ENCODE measurements around the gene PPIE.

PPIE gene

GRCh38 chr1:39720094-39720999, 18.3 kb upstream of the PPIE start:
- DNase-seq (ENCODE audit: low read depth): peak; percentile 34

- DNase-seq (ENCODE audit: low read depth): no peak
Measured at GRCh38 chr1:39721664-39722063, 17.0 kb upstream of the PPIE start.

GRCh38 chr1:39722495-39722894, 16.2 kb upstream of the PPIE start:
- no peak for DNase-seq (ENCODE audit: low read depth)

- no peak for DNase-seq (ENCODE audit: low read depth)
Measured at GRCh38 chr1:39726600-39726999, 12.1 kb upstream of the PPIE start.

- DNase-seq (ENCODE audit: low read depth): no peak
Measured at GRCh38 chr1:39727221-39727931, 11.3 kb upstream of the PPIE start.

- no peak for DNase-seq (ENCODE audit: low read depth)
Measured at GRCh38 chr1:39727932-39728317, 10.8 kb upstream of the PPIE start.

- DNase-seq (ENCODE audit: low read depth): no peak
Measured at GRCh38 chr1:39729030-39729429, 9.7 kb upstream of the PPIE start.

GRCh38 chr1:39729842-39730241, 8.8 kb upstream of the PPIE start:
- DNase-seq (ENCODE audit: low read depth): no peak

GRCh38 chr1:39732730-39733129, 6.0 kb upstream of the PPIE start:
- DNase-seq (ENCODE audit: low read depth): no peak

GRCh38 chr1:39733161-39733560, 5.5 kb upstream of the PPIE start:
- no peak for DNase-seq (ENCODE audit: low read depth)

- no peak for DNase-seq (ENCODE audit: low read depth)
Measured at GRCh38 chr1:39735731-39736130, 3.0 kb upstream of the PPIE start.

- no peak for DNase-seq (ENCODE audit: low read depth)
Measured at GRCh38 chr1:39737546-39738169, 1.0 kb upstream of the PPIE start.

- DNase-seq (ENCODE audit: low read depth): no peak
Measured at GRCh38 chr1:39745016-39745670, 6.5 kb downstream of the PPIE start.

- DNase-seq (ENCODE audit: low read depth): no peak
Measured at GRCh38 chr1:39751595-39751994, 12.9 kb downstream of the PPIE start.

- DNase-seq (ENCODE audit: low read depth): no peak
Measured at GRCh38 chr1:39752703-39753102, 14.0 kb downstream of the PPIE start.

- DNase-seq (ENCODE audit: low read depth): no peak
Measured at GRCh38 chr1:39753132-39754025, 14.7 kb downstream of the PPIE start.

- DNase-seq (ENCODE audit: low read depth): no peak
Measured at GRCh38 chr1:39754026-39754570, 15.4 kb downstream of the PPIE start.

- no peak for DNase-seq (ENCODE audit: low read depth)
Measured at GRCh38 chr1:39754906-39755504, 16.3 kb downstream of the PPIE start.

GRCh38 chr1:39755965-39756659, 17.4 kb downstream of the PPIE start:
- DNase-seq (ENCODE audit: low read depth): no peak

- no peak for DNase-seq (ENCODE audit: low read depth)
Measured at GRCh38 chr1:39757501-39757900, 18.8 kb downstream of the PPIE start.

Measured in fibroblast of the conjunctiva (primary cell).